ENCODE data around the gene TBC1D9B. TPM values are rescaled to one million over a fixed set of nuclear protein-coding genes. Genes with fewer than 3 reads are reported as not detected.
"Not testable (repeated sequence)": the region's sequence is repeated elsewhere in the genome, so short reads cannot be mapped to it uniquely, and the experiment has no call there.

The TBC1D9B gene
- total RNA-seq, 1 donor from 2014 or later: 64.2 TPM

DNA sequence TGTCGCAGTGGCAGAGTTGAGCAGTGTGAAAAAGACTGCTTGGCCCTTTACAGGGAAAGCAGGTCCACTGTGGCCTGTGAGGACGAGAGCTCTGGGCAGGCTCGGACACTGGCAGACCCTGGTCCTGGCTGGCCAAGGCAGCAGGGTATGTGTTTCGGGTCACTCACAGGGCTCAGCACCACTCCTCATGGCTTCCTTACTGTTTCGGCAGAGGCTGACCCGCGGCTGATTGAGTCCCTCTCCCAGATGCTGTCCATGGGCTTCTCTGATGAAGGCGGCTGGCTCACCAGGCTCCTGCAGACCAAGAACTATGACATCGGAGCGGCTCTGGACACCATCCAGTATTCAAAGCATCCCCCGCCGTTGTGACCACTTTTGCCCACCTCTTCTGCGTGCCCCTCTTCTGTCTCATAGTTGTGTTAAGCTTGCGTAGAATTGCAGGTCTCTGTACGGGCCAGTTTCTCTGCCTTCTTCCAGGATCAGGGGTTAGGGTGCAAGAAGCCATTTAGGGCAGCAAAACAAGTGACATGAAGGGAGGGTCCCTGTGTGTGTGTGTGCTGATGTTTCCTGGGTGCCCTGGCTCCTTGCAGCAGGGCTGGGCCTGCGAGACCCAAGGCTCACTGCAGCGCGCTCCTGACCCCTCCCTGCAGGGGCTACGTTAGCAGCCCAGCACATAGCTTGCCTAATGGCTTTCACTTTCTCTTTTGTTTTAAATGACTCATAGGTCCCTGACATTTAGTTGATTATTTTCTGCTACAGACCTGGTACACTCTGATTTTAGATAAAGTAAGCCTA lies 71.3 kb downstream of the TBC1D9B start:
- DNase-seq: no peak

DNA sequence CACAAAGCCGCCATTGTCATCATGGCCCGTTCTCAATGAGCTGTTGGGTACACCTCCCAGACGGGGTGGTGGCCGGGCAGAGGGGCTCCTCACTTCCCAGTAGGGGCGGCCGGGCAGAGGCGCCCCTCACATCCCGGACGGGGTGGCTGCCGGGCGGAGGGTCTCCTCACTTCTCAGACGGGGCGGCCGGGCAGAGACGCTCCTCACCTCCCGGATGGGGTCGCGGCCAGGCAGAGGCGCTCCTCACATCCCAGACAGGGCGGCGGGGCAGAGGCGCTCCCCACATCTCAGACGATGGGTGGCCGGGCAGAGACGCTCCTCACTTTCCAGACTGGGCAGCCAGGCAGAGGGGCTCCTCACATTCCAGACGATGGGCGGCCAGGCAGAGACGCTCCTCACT lies 72.8 kb downstream of the TBC1D9B start:
- DNase-seq: not testable (repeated sequence)

DNA sequence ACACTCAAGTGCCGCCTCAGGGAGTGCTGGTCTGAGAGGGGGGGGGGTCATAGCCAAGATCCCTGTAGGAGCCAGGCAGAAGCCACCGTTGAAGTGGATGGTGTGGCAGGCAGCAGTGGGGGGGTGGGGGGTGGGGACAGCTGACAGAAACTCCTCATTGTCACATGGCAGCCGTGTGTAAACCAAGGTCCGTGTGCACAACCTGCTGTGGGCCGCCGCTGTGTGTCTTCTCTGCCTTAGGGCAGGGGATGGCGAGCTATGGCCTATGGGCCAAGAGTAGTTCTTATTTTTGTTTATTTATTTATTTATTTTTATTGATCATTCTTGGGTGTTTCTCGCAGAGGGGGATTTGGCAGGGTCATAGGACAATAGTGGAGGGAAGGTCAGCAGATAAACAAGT lies 73.6 kb downstream of the TBC1D9B start:
- no peak for DNase-seq

DNA sequence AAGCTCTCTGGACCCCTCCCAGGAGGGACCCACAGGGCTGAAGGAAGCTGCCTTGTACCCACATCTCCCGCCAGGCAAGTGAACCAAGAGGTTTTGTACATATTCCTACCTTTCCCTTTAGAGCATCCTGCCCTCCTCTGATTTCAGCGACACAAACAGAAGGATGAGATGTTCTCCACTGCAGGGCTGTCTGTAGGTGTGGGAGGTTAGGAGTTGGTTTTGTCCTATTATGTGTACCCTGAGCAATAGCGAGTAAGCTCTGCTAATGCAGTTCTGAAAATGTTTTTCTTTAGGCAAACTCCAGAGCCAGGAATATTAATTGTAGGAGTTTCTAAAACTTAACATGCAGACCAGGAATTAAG lies 74.0 kb downstream of the TBC1D9B start:
- DNase-seq: no peak

DNA sequence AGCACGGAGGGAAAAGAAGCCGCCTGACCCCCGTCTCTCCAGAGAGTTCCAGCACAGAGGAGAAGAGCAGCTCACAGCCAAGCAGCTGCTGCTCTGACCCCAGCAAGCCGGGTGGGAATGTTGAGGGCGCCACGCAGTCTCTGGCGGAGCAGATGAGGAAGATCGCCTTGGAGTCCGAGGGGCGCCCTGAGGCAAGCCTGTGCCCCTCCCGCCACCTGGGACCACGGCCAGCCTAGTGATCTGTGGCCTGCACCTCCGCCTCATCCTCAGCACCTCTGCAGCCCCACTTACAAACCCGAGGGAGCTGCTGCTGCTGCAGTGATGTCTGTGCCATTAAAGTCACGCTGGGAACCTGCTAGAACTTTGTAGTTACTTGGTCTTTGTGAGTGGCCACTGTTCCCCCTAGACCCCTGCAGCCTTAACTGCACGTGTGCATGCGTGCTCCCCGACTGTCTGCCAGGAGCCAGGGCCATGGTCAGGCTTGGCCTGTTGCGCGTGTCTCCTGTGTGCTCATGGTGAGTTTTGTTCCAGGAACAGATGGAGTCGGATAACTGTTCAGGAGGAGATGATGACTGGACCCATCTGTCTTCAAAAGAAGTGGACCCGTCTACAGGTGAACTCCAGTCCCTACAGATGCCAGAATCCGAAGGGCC lies 74.5 kb downstream of the TBC1D9B start:
- DNase-seq: no peak

DNA sequence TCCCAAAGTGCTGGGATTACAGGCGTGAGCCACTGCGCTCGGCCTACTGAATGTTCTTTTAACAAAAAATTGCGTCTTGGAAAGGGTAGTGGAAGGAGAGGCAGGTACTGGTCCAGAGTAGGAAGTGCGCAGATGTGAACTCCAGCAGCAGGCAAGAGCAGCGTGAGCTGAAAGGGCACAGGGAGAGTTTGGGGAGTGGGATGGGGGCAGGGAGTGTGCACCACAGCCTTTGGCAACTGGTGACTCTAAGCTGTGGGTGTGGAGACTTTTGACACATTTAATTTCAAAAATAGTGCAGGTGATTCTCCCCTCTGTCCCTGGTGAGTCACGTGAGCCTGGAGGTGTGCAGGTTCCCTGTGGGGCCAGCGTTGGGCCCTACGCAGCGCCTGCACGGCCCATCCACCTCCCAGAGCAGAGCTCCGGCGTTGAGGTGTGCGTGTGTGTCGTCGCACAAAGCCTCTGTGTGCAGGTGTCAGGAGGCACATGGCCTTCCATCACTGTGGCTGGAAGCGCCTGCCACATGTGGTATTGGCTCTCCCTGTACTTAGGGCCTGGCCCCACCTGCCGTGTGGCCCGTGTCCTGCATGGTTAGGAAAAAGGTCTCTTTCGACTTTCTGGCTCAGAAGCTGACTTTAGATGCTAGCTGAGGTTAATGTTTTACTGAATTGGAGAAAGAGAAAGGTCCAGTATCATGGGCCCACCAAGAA lies 75.5 kb downstream of the TBC1D9B start:
- DNase-seq: no peak

DNA sequence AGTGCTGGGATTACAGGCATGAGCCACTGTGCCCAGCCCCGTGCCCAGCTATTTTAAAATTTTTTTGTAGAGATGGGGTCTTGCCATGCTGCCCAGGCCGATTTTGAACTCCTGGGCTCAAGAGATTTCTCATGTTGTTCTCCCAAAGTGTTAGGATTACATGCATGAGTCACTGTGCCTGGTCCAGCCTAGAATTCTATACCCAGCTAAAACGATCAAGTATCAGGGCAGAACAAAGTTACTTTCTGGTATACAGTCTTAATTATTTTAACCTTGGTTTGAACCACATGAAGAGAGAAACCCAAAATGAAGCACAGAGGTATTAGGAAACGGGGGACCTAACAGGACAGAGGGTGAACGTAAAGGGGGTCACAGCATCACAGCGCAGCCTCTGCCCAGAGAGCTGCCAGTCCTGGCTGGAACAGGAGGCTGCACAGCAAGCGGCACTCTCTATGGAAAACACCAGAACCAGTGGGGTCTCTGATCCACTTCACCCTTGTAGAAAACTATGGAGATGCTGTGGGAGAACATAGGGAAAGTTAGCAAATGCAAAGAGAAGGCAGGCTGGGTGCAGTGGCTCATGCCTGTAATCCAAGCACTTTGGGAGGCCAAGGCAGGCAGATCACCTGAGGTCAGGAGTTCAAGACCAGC lies 76.8 kb downstream of the TBC1D9B start:
- DNase-seq: no peak

DNA sequence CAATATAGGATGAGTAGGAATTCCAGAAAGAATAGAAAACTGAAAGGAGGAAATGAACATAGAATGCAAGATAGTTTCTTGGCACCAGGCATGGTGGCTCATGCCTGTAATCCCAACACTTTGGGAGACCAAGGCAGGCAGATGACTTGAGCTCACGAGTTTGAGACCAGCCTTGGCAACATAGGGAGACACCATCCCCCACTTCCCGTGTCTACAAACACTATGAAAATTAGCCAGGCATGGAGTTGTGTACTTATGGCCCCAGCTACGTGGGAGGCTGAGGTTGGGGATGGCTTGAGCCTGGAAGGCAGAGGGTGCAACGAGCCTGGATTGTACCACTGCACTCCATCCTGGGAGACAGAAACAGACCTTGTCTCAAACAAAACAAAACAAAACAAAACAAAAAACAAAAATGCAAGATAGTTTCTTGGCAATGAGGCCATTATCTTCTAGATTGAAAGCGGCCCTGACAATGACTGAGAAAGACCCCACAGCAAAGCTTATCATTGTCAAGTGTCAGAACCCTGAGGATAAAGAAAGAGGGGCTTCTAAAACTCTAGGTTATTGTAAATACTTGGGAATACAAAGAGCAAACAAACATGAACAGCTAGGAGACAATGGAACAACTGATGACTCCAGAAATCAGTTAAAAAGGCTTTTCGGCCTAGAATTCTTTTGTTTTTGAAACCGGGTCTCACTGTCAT lies 77.8 kb downstream of the TBC1D9B start:
- DNase-seq: no peak

DNA sequence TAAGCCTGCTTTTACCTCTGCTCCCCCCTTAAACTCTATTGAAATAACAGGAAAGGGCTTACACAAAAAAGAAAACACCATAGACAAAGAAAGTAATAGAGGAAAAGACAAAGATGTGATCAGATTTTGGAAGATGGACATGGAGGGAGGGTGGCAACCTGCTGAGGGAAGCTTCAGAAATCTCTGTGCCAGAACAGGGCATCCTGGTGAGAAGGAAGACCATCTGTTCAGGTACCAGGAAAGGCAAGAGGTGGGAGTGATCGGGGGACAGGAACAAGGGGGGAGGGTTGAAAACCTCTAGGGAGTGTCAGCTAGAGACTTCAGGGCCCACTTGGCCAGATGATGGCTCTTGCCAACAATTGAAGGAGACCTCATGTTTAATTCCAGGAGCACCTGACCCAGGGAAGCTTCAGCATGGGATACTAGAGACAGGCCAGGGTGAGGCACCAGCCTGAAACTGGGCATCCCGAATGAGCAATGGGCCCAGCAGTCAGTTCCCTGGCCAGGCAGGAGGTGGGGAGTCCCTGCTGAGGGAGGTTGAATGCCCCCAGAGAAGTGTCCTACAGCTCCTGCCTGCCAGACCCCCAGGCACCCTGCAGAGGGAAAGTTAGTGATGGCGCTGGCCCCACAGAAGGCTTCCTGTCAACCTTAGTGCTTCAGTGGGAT lies 78.8 kb downstream of the TBC1D9B start:
- DNase-seq: no peak

DNA sequence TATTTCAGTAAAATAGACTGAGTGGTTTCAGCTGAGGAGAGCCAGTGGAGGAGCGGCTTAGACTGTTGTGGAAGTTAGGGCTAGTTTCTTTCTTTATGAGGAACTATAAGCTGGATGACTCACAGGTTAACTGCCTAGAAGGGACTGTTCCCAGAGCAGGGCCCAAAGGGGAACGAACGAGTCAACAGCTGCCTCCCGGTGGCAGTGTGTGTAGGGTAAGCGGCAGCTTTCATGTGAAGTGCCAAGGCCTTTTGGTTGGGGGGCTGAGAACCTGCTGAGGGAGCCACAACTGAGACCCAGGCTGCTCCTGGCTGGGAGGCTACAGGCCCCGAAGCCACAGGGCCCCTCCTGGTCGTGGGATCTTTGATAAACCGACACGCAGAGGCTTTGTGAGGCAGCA lies 80.0 kb downstream of the TBC1D9B start:
- DNase-seq: peak; percentile 62

DNA sequence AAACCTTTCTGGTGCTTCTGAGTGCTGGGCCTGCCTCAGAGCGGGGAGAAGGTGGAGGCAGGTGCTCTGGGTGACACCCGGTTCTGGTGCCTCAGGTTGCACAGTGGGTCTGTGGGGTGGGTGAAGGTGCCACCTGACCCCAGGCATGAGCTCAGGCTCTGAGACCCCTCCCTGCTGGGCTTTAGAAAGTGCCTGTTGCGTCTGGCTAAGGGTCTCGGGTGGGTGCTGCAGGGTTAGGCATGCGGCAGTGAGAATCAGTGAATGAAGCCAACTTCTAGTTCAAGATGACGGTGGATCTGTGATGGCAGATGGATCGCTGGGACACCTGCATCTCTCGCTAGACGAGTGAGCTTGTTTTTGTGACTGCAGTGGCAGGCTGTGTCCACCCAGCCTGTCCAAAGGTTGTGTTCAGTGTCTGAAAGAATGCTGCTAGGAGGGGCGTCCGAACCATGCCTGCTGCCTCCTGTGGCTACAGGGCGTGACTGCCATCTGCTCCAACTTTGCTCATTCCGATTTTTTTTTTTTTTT lies 82.0 kb downstream of the TBC1D9B start:
- DNase-seq: no peak

DNA sequence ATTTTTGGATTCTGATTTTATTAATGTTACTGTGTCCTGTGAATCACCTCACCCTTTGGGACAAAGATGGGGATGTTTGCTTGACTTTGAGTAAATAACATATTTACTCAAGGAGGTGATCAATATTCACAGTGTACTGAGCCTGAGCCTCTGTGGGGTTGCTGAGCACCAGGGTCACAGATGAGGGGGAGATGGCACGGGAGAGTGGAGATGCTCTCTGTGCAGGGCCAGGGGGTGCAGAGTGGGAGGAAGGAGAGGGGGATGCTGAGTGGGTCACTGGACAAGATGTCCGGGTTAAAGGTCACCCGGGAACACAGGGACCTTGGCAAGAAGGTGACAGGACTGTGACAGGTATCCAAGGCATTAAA lies 83.0 kb downstream of the TBC1D9B start:
- no peak for DNase-seq

DNA sequence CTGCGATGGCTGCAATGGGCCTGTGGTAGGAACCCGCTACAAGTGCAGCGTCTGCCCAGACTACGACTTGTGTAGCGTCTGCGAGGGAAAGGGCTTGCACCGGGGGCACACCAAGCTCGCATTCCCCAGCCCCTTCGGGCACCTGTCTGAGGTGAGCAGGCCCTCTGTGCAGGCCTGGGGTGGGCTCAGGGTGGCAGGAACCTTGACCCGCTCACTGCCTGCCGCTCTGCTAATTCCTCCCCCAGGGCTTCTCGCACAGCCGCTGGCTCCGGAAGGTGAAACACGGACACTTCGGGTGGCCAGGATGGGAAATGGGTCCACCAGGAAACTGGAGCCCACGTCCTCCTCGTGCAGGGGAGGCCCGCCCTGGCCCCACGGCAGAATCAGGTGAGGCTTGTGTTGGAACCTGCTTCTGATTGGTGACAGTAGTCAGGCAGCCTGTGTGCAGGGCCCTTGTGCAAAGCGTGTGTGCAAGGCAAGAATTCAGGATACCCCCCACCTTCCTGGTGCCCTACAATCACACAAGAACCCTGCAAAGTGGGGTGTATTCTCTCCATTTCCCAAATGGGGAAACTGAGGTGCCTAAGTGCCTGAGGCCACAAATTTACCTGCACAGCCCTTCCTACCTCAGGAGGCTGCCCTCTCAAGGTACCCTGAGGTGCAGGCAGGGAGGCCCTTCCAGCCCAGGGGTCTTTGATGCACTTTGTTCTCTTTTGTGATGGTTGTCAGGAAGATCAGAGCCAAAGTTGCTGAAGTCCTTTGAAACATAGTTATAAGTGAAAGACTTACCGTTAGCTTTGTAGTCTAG lies 83.6 kb downstream of the TBC1D9B start:
- DNase-seq: no peak

DNA sequence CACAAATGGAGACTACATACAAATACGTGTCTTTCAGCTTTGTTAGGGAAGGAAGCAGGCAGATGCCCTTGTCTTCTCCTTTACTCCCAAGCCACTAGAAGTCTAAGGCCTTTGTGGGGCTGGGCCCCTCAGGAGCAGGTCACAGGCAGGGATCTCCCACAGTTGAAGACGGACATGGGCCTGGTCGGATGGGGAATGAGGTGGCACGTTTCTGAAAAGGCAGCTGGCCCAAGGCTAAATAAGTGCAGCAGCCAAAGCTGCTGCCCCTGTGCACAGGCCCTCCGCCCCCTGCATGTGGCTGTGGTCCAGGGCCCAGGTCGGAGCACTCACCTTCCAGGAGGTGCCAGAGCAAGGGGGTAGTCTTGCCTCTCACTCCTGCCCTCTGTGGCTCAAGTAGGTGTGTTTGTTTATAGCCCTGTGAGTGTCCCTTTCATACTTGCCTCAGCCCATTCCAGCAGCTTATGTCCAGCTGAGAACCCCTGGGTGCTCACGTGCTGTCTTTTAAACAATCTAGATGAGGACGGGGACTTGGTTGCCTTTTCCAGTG lies 85.2 kb downstream of the TBC1D9B start:
- DNase-seq: no peak

DNA sequence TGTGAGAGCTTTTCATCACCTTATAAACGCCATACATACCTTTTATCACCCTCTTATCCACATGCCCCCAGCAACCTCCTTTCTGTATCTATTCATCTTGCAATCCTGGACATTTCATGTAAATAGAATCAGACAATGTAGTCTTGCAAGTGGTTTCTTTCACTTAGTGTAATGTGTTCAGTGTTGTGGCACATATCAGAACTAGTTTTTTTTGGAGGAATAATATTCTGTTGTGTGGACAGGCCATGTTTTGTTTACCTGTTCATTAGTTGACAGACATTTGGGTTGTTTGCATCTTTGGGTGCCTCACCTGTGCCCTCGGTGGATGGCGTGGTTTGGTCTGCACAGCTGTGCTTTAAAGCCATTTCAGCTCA lies 85.7 kb downstream of the TBC1D9B start:
- no peak for DNase-seq

DNA sequence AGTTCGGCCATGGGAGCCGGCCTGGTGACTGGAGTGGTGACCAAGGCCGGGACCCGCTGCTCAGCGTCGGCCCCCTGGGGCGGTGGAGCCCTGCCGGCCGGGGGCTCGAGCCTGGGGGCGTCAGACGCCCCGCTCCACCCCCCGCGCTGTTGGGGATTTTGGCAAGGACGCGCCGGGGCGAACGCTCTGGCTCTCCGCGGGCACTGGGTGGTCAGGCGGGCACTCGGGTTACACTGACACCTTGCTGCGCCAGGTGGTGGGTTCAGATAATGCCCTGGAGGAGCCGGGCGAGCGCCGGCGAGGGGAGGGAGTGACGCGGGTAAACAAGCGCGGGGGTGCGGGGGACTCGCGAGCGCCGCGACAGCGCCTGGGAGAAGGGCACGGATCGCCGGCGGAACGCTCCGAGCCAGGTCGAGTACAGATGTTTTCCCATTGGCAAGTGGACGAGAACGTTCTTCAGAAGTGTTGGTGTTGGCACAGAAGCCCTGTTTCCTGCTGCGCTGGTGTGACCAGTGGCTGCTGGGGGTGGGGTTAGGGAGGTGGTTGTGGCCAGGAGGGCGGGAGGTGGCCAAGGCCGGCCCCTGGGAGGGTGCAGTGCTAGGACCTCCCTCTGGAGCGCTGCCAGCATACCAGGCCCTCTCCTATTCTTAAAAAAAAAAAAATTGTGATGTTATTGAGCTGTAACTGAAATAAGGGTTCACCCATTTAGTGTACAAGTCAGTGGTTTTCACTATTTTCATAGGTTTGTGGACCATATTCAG lies 86.2 kb downstream of the TBC1D9B start:
- DNase-seq: peak; percentile 96

DNA sequence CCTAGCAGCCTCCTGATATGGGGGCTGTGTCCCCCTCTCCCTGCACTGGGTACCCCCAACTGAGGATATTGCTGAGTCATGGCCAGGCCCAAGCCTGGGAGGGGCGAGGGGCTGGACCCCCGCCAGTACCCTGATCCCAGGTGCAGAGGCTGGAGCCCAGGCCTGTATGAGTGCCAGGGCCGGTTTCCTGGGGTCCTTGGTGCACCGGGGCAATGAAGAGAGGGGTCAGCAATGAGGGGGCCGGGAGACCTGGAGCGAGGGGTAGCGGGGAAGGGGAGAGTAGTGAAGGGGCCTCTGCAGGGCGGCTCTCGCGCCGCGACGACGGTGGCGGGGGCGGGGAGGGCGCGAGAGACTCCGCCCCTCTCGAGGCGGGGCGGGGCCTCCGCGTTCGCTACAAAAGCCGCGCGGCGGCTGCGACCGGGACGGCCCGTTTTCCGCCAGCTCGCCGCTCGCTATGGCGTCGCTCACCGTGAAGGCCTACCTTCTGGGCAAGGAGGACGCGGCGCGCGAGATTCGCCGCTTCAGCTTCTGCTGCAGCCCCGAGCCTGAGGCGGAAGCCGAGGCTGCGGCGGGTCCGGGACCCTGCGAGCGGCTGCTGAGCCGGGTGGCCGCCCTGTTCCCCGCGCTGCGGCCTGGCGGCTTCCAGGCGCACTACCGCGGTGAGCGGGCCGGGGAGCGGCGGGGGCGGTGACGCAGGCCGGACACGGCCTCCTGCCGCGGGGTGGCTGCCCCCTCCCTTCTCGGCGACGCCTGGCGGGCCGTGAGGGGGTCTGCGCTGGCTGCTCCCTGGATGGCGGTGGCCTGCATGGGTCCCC lies 87.0 kb downstream of the TBC1D9B start, which contains the start of gene SQSTM1:
Gene SQSTM1, plus strand, starts transcription at position 423 of the 815 bp plus-strand sequence. Its CDS starts 32 bp downstream, at position 455.
- DNase-seq: peak; percentile 87

DNA sequence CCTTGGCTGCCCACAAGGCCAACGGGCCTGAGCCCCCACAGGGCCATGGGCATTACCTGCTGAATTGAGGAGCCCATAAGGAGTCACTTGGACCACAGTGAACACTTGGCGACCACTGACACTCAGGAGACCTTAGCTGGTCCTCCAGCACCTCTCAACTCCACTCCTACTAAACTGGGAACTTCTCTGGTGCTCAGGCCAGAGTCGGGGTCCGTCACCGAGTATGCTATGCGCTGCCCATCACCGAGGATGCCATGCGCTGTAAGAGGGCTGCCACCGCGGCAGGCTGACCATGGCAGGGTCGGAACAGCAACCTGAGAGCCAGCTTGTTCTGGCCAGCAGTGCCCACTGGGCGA lies 87.6 kb downstream of the TBC1D9B start:
- no peak for DNase-seq
